ENCODE measurements around the gene PHKA2. TPM values are rescaled to one million over a fixed set of nuclear protein-coding genes. Genes with fewer than 3 reads are reported as not detected.

The PHKA2 gene
- total and polyA plus RNA-seq, 10 of the 15 experiments (the other 5 are each of a cell fraction or from before 2014, with no cell fraction given) = 1.4 to 25.6 (median 15.4) TPM

DNA sequence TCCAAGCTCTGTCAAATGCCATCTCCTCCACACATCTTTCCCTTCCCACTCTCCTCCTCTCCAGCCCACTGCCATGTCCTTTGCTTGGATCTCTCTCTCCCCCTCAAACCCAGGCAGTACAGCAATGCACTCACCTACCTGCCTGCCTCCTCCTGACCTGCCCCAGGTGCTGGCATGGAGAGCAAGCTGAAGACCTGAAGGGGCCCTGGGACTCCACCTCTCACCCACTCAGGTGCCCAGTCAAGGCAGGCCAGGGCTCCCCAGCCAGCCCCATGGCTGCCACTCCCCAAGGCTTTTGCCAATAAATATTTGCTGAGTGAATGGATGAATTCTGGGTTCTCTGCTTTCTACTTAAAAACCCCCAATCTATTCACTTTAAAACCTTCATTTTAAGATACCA, 12.6 kb upstream of the PHKA2 start (continued):
- TF ChIP-seq WRNIP1 (IDR thresholded peaks at IDR 0.05; ENCODE audit: borderline replicate concordance, low read depth, low read length) = no peak
- no peak for TF ChIP-seq PAX8 (IDR thresholded peaks at IDR 0.05)
- TF ChIP-seq, protein P1, sequence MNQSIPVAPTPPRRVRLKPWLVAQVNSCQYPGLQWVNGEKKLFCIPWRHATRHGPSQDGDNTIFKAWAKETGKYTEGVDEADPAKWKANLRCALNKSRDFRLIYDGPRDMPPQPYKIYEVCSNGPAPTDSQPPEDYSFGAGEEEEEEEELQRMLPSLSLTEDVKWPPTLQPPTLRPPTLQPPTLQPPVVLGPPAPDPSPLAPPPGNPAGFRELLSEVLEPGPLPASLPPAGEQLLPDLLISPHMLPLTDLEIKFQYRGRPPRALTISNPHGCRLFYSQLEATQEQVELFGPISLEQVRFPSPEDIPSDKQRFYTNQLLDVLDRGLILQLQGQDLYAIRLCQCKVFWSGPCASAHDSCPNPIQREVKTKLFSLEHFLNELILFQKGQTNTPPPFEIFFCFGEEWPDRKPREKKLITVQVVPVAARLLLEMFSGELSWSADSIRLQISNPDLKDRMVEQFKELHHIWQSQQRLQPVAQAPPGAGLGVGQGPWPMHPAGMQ (IDR thresholded peaks at IDR 0.05; ENCODE audit: borderline replicate concordance) = no peak

DNA sequence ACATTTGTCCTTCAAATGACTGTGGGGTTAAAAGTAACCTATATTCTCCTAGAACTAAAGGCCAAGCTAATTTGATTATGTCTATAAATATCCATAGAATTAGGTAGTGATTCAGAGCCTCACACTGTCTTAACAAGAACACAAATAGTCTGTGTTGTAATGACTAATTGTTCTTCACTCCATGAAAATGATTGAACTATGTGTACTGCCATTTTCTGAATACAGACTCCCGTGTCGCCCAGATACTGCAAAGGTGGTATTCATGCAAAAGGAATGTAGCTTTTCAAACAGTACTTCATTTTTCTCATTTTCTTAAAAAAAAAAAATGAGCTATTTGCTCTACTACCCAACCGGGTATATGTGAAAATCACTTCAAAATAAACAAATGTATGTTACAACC, 11.3 kb upstream of the PHKA2 start:
- Histone ChIP-seq H3K9ac (ENCODE audit: control insufficient read depth, insufficient read depth, low read length) (no peak overlapping the region), H3K9me3 (replicated peaks; ENCODE audit: control insufficient read depth, insufficient read depth, low read length) (no peaks in the 10 kb centered on the region), H3K79me2 (ENCODE audit: control insufficient read depth, insufficient read depth, low read length) (no peaks in the 10 kb centered on the region), H2AFZ (ENCODE audit: control insufficient read depth, low read depth, low read length) (no peak overlapping the region), H3K4me2 (ENCODE audit: control insufficient read depth, insufficient read depth) (no peak overlapping the region), H4K20me1 (ENCODE audit: control insufficient read depth, insufficient read depth) (no peaks in the 10 kb centered on the region), H3K36me3 (ENCODE audit: control insufficient read depth in 2 of 2, insufficient read depth in 2 of 2, low read length in 1 of 2) (no peaks in the 10 kb centered on the region), H3K27me3 (replicated peaks in 1 of 2; ENCODE audit: control insufficient read depth in 2 of 2, insufficient read depth in 2 of 2, low read length in 1 of 2) (no peaks in the 10 kb centered on the region; a peak in 1 of 4 replicates), H3K4me1 (ENCODE audit: control insufficient read depth, insufficient read depth, low read length) (no peaks in the 10 kb centered on the region), H3K27ac (ENCODE audit: control insufficient read depth, insufficient read depth) (no peak overlapping the region), H3K4me3 (no peak overlapping the region)
- BruUV-seq (replicated peaks) = no TSS peak
- WGBS (ENCODE audit: insufficient coverage, insufficient replicate concordance, low lambda C conversion rate, missing lambda C conversion rate) = 37% methylated on average over 3 of the region's 3 CpGs
- POLR2A ChIA-PET = no interaction called here
- ATAC-seq (no peak), FAIRE-seq (no peak), DNase-seq (ENCODE audit: low read depth, low spot score) (no peak)
- RAD21 ChIA-PET (ENCODE audit: unreplicated experiment) = no interaction called here
- SMC1A ChIA-PET (ENCODE audit: uncharacterized antibody, unreplicated experiment) = interaction anchor here (0.7 to 1.8 kb wide), 3 partner anchors 9 to 14 kb away, joined by 3 to 6 read pairs (median 4); no protein-coding TSS in a partner anchor
- in situ Hi-C loops (cut with MboI) = no loop called here
- CTCF ChIA-PET = interaction anchor here (0.9 to 2.7 kb wide), 3 partner anchors 10 to 24 kb away, joined by 4 to 9 read pairs (median 4); no protein-coding TSS in a partner anchor
- intact Hi-C loops (cut with micrococcal nuclease; ENCODE audit: unreplicated experiment) = no loop called here
- no peak for TF ChIP-seq MYC (IDR thresholded peaks at IDR 0.05; ENCODE audit: insufficient read depth, insufficient read length, insufficient replicate concordance, low read length, severe bottlenecking)
- TF ChIP-seq, protein P2, sequence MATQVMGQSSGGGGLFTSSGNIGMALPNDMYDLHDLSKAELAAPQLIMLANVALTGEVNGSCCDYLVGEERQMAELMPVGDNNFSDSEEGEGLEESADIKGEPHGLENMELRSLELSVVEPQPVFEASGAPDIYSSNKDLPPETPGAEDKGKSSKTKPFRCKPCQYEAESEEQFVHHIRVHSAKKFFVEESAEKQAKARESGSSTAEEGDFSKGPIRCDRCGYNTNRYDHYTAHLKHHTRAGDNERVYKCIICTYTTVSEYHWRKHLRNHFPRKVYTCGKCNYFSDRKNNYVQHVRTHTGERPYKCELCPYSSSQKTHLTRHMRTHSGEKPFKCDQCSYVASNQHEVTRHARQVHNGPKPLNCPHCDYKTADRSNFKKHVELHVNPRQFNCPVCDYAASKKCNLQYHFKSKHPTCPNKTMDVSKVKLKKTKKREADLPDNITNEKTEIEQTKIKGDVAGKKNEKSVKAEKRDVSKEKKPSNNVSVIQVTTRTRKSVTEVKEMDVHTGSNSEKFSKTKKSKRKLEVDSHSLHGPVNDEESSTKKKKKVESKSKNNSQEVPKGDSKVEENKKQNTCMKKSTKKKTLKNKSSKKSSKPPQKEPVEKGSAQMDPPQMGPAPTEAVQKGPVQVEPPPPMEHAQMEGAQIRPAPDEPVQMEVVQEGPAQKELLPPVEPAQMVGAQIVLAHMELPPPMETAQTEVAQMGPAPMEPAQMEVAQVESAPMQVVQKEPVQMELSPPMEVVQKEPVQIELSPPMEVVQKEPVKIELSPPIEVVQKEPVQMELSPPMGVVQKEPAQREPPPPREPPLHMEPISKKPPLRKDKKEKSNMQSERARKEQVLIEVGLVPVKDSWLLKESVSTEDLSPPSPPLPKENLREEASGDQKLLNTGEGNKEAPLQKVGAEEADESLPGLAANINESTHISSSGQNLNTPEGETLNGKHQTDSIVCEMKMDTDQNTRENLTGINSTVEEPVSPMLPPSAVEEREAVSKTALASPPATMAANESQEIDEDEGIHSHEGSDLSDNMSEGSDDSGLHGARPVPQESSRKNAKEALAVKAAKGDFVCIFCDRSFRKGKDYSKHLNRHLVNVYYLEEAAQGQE (IDR thresholded peaks at IDR 0.05; ENCODE audit: low read depth, low read length) = no peak
- TF ChIP-seq EED (IDR thresholded peaks at IDR 0.05; ENCODE audit: low read depth) = no peak
- TF ChIP-seq RFX5 (IDR thresholded peaks at IDR 0.05; ENCODE audit: low read depth, low read length) = no peak
- TF ChIP-seq SMARCA5 (IDR thresholded peaks at IDR 0.05) = no peak
- TF ChIP-seq CBFB (IDR thresholded peaks at IDR 0.05; ENCODE audit: low read depth) = no peak
- TF ChIP-seq, protein P3, sequence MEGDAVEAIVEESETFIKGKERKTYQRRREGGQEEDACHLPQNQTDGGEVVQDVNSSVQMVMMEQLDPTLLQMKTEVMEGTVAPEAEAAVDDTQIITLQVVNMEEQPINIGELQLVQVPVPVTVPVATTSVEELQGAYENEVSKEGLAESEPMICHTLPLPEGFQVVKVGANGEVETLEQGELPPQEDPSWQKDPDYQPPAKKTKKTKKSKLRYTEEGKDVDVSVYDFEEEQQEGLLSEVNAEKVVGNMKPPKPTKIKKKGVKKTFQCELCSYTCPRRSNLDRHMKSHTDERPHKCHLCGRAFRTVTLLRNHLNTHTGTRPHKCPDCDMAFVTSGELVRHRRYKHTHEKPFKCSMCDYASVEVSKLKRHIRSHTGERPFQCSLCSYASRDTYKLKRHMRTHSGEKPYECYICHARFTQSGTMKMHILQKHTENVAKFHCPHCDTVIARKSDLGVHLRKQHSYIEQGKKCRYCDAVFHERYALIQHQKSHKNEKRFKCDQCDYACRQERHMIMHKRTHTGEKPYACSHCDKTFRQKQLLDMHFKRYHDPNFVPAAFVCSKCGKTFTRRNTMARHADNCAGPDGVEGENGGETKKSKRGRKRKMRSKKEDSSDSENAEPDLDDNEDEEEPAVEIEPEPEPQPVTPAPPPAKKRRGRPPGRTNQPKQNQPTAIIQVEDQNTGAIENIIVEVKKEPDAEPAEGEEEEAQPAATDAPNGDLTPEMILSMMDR (IDR thresholded peaks at IDR 0.05 in 2 of 3, conservative IDR thresholded peaks at IDR 0.05 in 1 of 3; ENCODE audit: control insufficient read depth in 2 of 3, extremely low read depth in 1 of 3, insufficient read depth in 1 of 3, low read depth in 3 of 3, low read length in 3 of 3) = no peak
- no peak for TF ChIP-seq SREBF1 (IDR thresholded peaks at IDR 0.05; ENCODE audit: low read length)
- TF ChIP-seq, protein P4, sequence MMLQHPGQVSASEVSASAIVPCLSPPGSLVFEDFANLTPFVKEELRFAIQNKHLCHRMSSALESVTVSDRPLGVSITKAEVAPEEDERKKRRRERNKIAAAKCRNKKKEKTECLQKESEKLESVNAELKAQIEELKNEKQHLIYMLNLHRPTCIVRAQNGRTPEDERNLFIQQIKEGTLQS (IDR thresholded peaks at IDR 0.05; ENCODE audit: borderline replicate concordance, extremely low read depth, low read depth, low read length) = no peak
- TF ChIP-seq EZH2 (IDR thresholded peaks at IDR 0.05; ENCODE audit: borderline replicate concordance, control insufficient read depth, low read depth, low read length) = no peak
- TF ChIP-seq, protein P5, sequence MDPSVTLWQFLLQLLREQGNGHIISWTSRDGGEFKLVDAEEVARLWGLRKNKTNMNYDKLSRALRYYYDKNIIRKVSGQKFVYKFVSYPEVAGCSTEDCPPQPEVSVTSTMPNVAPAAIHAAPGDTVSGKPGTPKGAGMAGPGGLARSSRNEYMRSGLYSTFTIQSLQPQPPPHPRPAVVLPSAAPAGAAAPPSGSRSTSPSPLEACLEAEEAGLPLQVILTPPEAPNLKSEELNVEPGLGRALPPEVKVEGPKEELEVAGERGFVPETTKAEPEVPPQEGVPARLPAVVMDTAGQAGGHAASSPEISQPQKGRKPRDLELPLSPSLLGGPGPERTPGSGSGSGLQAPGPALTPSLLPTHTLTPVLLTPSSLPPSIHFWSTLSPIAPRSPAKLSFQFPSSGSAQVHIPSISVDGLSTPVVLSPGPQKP (IDR thresholded peaks at IDR 0.05; ENCODE audit: low read depth, low read length) = no peak

Measured in GM12878 (cell line).